AG09309 (cell line): ENCODE results near the gene LINGO1.

Source experiments
- DNase-seq: peaks from one replicate; pipeline ENCODE4 v3.0.0-alpha.2; 2010; ENCODE audit warnings: low read depth
- H3K4me3 ChIP-seq: 2 replicates; pipeline ENCODE4 v1.5.1; 2011; ENCODE audit warnings: mild to moderate bottlenecking, low read depth, low read length, moderate library complexity; ENCODE audit not compliant: control insufficient read depth
- TF ChIP-seq, protein P1 (sequence below): IDR thresholded peaks from 2 replicates; pipeline ENCODE4 v1.5.1; 2011; ENCODE audit warnings: mild to moderate bottlenecking, low read depth, low read length, inconsistent platforms; ENCODE audit not compliant: insufficient read depth, control insufficient read depth; ENCODE audit errors: missing control alignments

Gene LINGO1

DNA sequence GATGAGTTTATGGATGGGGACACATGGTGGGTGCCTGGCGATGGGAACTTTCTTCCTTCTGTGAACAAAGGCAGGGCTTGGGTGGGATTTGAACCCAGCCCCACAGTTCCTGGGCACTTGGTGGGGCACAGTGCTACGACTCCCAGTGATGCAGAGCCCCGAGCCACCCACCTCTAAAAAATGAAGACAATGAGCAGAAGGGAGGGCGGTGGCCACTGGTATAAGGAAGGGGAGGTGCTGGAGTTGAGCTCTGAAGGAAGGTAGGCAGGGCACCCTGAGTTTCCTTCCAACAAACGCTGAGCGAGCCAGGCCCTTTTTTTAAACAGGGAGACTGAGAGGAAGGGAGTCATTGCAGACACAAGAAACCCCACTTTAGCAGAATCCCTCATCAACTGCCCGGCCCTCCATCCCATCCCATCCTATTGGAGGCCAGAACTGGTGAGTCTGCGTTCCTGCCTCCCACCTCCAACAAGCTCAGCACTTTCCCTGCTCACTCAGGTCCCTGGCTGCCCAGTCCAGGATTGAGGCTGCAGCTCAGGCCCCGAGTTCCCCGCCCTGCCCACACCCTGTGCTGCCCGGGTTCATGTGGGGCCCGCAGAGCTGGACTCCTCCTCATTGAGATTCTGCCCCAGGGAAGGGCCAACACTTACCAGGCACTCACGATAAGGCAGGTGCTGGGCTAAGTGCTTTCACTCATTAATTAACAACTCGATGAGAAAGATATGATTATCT is 57.3 kb downstream of the LINGO1 start:
- no peak overlapping the region for H3K4me3 ChIP-seq
- TF ChIP-seq, protein P1, sequence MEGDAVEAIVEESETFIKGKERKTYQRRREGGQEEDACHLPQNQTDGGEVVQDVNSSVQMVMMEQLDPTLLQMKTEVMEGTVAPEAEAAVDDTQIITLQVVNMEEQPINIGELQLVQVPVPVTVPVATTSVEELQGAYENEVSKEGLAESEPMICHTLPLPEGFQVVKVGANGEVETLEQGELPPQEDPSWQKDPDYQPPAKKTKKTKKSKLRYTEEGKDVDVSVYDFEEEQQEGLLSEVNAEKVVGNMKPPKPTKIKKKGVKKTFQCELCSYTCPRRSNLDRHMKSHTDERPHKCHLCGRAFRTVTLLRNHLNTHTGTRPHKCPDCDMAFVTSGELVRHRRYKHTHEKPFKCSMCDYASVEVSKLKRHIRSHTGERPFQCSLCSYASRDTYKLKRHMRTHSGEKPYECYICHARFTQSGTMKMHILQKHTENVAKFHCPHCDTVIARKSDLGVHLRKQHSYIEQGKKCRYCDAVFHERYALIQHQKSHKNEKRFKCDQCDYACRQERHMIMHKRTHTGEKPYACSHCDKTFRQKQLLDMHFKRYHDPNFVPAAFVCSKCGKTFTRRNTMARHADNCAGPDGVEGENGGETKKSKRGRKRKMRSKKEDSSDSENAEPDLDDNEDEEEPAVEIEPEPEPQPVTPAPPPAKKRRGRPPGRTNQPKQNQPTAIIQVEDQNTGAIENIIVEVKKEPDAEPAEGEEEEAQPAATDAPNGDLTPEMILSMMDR = no peak
- DNase-seq = no peak

DNA sequence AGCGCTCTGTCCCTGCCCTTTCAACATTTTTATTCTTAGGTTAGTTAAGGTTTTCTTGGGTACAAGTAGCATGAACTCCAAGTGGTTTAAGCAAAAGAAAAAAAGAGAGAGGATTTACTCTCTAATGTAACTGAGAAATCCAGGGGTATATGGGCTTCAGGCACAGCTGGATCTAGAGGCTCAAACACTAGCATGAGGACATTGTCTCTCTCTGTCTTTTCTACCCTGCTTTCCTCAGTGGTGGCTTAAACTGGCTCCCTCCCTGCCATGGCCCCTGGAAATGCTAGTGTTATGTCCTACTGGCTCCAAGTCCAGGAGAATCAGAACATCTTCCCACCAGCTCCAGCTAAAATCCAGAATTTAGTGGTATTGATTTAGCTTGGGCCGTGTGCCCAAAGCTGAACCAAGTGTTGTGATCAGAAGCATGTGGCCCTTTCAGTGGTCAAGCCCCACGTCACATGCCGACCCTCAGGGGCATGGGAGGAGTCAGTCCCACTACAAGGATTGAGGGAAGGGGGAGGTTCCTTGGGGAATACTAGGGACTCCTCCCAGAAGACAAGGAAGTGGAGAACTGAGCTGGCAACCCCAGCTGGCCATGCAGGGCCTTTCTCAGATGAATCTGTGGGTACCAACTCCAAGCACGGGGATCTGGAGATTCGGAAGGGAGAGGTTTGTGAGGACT is 58.0 kb downstream of the LINGO1 start:
- TF ChIP-seq, protein P1 = no peak

DNA sequence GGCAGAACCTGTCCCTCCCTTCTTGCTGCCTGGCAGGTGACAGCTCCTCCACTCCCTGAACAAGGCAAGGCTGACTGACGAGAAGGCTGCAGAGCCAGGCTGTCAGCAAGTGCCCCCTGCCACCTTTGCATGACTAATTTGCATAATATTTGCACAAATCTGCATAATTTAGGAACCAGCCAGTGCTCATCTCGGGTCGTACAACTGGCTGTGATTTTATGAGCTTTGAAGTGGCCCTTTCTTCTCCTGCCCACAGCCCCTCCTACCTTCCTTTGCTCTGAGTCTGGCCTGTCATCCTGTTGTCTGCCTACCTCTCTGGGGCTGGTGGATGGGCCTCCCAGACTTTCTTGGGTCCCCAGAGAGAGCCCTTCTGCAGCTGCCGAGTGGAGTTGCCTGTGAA is 58.9 kb downstream of the LINGO1 start:
- no peak overlapping the region for H3K4me3 ChIP-seq
- TF ChIP-seq, protein P1 = no peak
- no peak for DNase-seq

More for the DNA sequence above, 58.0 kb downstream of the LINGO1 start:
- H3K4me3 ChIP-seq = no peak overlapping the region
- DNase-seq = no peak

DNA sequence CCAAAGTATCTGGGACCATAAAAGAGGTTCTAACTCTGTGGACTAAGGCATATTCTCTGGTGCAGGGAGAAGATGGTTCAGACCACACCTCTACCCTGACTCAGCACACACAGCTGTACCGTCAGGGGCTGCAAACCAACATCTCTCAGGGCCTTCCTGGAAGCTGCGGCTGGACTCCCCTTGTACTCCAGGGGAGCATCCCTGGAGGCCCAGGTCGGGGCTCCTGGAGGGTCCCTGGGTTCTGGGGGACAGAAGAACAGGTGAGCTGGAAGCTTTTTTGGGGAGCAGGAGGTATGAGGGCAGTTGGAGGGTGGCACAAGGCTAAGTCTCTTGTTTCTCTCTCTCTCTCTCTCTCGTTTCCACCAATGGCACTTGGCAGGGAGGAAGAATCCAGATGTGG is 60.5 kb downstream of the LINGO1 start:
- TF ChIP-seq, protein P1 = no peak
- H3K4me3 ChIP-seq = no peak overlapping the region
- no peak for DNase-seq

DNA sequence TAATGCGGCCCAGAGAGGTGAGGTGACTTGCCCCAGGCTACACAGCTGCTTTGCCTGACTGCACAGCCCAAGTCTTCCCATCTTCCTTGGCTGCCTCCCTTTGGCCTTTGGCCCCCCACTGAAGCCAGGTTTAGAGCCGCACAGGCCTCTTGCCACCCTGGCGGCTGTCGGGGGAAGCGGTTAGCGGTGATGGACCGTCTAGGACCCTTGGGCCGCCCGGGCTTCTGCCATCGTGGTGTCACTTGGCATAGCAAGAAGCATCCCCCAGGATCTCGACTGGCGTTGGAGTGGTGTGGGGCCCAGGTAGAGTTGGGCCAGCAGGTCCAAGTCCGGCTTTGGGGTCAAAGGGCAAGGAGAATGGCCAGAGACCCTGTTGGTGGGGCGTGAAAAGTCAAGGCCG is 61.0 kb downstream of the LINGO1 start:
- no peak overlapping the region for H3K4me3 ChIP-seq
- TF ChIP-seq, protein P1 = no peak
- DNase-seq = no peak

DNA sequence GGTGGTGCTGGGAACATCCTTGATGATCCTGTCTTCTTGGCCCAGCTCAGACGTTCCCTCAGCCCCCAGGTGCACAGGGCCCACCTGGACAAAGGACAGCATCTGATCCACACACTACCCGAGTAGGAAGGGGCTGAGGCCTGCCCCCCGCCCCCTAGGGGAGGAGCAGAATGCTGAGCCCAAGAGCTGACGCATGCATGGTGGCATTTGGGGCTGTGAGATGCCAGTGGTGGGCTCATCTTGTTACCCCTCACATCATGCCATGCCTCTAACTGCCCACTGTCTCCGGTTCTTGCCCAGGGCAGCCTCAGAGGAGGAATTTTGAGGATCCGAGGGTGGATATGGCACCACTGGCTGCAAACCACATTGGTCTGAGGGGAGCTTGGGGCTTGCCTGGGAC is 61.5 kb downstream of the LINGO1 start:
- H3K4me3 ChIP-seq = no peak overlapping the region
- TF ChIP-seq, protein P1 = no peak
- DNase-seq = no peak
